ENCODE results near the gene ZNF425.
"Not testable (repeated sequence)": the region's sequence is repeated elsewhere in the genome, so short reads cannot be mapped to it uniquely, and the experiment has no call there.

The ZNF425 gene

GRCh38 chr7:149130572-149131198 is 4.6 kb upstream of the ZNF425 start:
- no peak for DNase-seq (ENCODE audit: low read depth in 3 of 3)

GRCh38 chr7:149126662-149127266 is 640 bp upstream of the ZNF425 start:
- peak; percentile 51 to 63 (median 59) for DNase-seq (ENCODE audit: low read depth in 3 of 3)

DNA sequence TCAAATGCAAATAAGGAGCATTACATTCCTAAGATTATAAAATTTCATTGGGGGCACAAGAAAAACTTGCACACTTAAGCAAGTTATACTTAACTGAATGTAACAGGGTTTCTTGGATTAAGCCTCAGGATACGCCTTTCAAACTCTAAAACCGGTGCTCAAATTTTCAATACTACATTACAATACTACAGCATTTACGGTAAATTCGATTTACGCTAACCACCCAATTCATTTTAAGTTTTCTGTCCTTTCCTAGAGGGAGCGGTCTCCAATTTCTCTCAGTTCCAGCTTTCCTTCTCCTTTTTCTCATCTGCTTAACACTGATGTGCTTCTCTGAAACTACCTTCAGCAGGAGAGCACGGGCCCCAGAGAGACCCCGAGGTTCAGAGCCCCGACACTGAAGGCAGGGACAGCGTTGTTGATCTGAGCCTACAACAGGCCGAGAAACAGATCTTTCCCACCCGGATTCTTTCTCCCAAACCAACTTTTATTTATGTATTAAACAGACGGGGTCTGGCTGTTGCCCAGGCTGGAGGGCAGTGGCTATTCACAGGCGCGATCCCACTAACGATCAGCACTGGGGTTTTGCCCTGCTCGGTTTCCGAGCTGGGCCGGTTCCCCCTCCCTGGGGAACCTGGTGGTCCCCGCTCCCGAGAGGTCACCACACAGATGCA is 798 bp downstream of the ZNF425 start:
- DNase-seq (ENCODE audit: low read depth in 3 of 3), result no peak

GRCh38 chr7:149109969-149110368 is 16.2 kb downstream of the ZNF425 start:
- no peak for DNase-seq (ENCODE audit: low read depth in 3 of 3)

DNA sequence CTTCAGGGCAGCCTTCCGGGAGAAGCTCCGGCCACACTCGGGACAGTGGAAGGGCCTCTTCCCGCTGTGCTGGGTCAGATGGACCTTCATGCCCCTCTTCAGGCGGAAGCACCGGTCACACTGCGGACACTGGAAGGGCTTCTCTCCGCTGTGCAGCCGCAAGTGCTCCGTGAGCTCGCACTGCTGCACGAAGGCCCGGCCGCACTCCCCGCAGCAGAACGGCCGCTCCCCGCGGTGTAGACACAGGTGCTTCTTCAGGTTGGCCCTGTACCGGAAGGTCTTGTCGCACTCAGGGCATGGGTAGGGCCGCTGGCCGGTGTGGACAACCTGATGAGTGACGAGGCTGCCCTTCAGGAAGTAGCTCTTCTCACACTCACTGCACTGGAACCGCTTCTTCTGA is 21.4 kb downstream of the ZNF425 start:
- no peak for DNase-seq (ENCODE audit: low read depth in 3 of 3)

DNA sequence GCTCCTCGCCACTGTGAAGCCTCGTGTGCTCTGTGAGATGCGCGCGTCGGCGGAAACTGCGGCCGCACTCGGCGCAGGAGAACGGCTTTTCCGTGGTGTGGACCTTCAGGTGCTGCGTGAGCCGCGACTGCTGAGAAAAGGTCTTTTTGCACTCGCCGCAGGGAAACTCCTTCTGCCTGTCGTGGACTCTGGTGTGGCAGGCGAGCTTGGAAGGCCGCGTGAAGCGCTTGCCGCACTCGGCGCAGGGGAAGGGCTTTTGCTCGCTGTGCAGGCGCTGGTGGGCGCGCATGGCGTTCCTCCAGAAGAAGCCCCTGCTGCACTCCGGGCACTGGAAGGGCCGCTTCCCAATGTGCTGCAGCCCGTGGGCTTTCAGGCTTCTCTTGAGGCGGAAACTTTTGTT is 21.9 kb downstream of the ZNF425 start:
- DNase-seq (ENCODE audit: low read depth in 3 of 3), result no peak

DNA sequence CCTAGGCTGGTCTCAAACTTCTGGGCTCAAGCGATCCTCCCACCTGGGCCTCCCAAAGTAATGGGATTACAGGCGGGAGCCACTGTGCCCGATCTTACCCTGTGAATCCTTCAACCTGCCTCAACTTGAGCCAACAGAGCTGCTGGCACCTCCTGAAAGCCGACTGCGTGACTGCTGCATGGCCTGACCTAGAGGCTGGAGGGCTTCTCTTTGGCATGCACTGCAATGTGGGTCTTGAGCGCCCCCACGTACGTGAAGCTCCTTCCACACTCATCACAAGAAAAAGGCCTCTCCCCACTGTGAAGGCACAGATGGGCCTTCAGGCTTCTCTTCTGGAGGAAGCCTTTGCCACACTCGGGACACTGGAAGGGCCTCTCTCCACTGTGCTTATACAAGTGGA is 22.7 kb downstream of the ZNF425 start:
- no peak for DNase-seq (ENCODE audit: low read depth in 3 of 3)

DNA sequence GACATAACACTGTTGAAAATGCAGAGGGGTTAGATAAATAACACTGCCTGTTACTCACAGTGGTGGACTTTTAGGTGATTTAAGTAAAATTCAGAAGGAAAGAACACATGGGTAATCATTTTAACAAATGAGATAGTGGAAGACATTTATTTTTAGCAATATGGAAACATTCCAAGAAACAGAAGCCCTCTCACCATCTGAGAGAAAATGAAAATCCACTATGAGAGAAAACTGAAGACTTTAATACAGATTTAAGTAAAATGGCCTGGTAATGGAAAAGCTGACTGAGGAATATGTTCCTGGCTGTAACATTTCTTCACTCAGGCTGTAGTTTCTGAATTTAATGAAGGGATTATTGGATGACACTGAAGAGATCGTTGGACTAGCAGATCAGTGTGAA is 23.5 kb downstream of the ZNF425 start:
- DNase-seq (ENCODE audit: low read depth in 3 of 3), result no peak

DNA sequence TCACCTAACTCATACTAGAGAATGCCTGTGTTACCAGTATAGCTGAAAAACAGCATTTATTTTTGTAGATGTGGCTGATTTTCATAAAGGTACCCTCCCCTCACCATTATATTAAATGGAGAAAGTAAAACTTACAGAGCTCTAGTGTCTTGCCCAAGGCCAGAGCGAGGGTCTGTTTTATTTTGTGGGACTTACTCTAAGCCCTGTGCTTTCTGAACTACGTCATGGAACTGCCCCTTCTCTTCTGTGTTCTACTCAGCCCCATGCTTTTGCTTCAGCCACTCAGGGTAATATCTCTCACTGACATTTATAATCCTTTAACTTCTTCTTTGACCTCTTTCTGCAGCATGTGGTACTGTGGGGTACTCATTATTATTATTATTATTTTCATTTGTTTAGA is 25.3 kb downstream of the ZNF425 start:
- no peak for DNase-seq (ENCODE audit: low read depth in 3 of 3)

- DNase-seq (ENCODE audit: low read depth in 3 of 3), result no peak
Measured at GRCh38 chr7:149099058-149099457, 27.1 kb downstream of the ZNF425 start.

DNA sequence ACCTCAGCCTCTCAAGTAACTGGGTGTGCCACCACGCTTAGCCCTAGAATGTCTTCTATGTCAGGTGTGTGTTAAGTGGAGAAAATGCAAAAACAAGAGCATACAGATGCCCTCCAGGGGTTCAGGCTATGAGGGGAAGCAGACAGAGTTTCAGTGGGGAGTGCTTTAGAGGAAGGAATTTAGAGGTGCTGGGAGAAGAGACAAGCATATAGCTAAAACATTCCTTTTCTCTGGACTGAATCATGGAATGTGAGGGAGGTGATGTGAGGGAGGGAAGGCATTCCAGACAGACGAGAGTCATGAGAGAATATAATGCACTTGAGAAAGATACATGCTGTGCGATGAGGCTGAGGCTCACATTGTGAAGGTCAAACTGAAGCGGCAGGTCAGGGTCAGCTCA is 29.0 kb downstream of the ZNF425 start:
- no peak for DNase-seq (ENCODE audit: low read depth in 3 of 3)

DNA sequence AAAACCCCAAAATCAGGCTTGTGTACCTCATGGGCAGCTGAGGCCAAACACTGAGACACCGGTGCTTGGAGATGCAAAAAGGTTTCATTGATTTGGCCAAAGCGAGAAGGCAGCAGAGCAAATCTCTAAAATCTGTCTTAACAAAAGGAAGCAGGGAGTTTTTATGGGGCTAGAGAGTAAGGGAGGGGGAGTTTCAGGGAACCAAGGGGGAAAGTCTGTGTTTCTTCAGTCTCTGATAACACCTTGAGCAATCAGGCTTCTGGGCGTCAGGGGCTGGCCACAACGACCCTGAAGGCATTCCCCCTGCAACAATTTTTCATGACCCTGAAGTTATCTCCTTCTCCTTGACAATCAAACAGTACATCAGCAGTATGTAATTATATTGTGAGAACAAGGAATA is 32.9 kb downstream of the ZNF425 start:
- no peak for DNase-seq (ENCODE audit: low read depth in 3 of 3)

- DNase-seq (ENCODE audit: low read depth in 3 of 3), result not testable (repeated sequence)
Measured at GRCh38 chr7:149092244-149092643, 33.9 kb downstream of the ZNF425 start.

- DNase-seq (ENCODE audit: low read depth in 3 of 3), result peak; percentile 90 to 94 (median 93)
Measured at GRCh38 chr7:149090397-149091195, 35.5 kb downstream of the ZNF425 start, which contains the start of gene ZNF786. TSS of gene ZNF786 (minus strand) at chr7:149090718. CDS start at chr7:149090640, 78 bp downstream.

- no peak for DNase-seq (ENCODE audit: low read depth in 3 of 3)
Measured at GRCh38 chr7:149087376-149087775, 38.7 kb downstream of the ZNF425 start.

GRCh38 chr7:149085866-149086265 is 40.3 kb downstream of the ZNF425 start:
- no peak for DNase-seq (ENCODE audit: low read depth in 3 of 3)

- no peak for DNase-seq (ENCODE audit: low read depth in 3 of 3)
Measured at GRCh38 chr7:149084407-149084806, 41.7 kb downstream of the ZNF425 start.

DNA sequence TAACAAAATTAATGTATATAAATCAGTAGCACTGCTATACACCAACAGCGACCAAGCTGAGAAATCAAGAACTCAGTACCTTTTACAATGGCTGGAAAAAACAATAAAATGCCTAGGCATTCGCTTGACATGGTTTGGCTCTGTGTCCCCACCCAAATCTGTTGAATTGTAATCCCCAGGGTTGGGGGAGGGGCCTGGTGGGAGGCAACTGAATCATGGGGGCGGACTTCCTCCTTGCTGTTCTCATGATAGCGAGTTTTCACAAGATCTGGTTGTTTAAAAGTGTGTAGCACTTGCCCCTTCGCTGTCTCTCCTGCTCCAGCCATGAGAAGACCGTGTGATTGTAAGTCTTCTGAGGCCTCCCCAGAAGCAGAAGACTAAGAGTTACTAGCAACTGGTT is 44.2 kb downstream of the ZNF425 start:
- no peak for DNase-seq (ENCODE audit: low read depth in 3 of 3)

DNA sequence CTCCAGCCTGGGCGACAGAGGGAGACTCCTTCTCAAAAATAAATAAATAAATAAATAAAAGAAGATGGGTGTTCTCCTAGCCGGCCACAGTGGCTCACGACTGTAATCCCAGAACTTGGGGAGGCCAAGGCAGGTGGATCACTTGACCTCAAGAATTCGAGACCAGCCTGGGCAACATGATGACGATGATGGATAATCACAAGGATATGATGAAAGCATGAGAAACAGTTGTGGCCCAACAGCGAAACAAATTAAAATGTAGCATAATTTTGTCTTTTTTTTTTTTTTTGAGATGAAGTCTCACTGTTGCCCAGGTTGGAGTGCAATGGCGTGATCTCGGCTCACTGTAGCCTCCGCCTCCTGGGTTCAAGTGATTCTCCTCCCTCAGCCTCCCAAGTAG is 48.5 kb downstream of the ZNF425 start:
- DNase-seq (ENCODE audit: low read depth in 3 of 3), result no peak

DNA sequence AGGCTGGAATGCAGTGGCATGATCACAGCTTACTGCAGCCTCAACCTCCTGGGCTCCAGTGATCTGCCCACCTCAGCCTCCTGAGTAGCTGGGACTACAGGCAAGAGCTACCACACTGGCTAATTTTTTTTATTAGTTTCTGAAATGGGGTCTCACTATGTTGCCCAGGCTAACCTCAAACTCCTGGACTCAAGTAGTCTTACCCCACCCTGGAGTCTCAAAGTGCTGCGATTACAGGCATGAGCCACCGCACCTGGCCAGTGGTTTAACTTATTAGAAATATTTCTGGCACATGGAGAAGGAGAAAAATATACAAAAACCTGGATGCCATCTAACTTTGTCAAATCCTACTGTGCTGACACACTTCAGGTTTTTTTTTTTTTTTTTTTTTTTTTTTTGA is 50.8 kb downstream of the ZNF425 start:
- DNase-seq (ENCODE audit: low read depth in 3 of 3), result no peak

DNA sequence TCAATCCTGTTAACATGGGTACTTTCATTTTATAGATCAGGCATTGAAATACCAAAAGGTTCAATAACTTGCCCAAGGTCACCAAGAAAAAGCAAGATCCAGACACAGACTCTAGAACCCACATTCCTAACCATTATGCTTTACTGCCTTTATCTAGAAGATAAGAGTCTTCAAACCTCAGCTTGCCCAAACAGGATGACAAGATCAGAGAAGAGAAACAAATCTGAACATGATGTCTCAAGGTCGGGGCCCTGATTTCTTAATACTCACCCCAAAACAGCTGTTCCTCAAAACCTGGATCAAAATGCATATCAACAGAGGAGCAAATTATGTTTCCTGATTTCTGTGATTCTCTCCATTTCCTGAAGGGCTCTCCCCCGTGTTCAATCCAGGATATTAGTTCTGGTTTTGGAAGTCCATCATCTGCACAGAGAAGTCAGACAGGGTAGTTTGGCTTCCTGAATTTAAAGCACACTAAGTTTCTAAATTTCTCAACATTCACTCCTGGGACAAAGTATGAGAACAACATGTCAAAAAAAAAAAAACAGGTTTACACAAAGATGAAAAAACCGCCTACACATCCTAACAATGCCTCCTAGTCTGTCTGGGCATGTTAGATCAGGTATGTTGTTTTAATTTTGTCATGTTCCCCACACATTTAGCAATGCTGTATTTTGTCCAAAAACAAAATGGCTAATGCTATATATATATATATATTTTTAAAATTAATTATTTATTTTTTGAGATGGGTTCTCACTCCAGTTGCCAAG is 51.8 kb downstream of the ZNF425 start:
- DNase-seq (ENCODE audit: low read depth in 3 of 3), result no peak

- DNase-seq (ENCODE audit: low read depth in 3 of 3), result no peak
Measured at GRCh38 chr7:149072438-149072775, 53.7 kb downstream of the ZNF425 start.

All from stimulated activated CD4-positive, alpha-beta T cell treated with anti-CD3 and anti-CD28 coated beads, TNF-alpha, amount 100 ng/mL, for 4 hours (primary cell).